ENCODE data around the gene COG6.

The COG6 gene

DNA sequence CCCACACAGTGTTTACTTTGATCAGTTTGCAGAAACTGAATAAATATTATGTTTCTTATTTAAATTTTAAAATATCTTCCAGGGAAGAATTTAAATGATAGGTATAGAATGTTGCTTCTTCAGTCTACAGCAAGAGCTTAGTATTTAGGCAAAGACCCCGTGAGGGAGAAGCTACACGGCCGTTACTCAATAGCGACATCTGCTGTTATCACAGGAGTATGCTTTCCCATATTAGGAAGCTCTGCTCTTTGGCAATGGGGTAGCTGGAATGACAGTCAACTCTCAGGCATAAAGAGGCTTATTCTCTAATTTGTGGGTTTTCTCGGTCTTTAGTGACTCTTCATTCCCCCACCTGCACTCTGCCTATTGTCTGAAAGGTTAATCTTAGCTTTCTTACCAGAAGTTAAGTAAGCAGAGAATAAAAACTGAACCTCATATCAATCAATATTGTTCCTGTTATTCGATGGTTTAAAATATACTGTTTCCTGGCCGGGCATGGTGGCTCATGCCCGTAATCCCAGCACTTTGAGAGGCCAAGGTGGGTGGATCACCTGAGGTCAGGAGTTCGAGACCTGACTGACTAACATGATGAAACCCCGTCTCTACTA is 39.3 kb upstream of the COG6 start:
- TF ChIP-seq, protein P1, sequence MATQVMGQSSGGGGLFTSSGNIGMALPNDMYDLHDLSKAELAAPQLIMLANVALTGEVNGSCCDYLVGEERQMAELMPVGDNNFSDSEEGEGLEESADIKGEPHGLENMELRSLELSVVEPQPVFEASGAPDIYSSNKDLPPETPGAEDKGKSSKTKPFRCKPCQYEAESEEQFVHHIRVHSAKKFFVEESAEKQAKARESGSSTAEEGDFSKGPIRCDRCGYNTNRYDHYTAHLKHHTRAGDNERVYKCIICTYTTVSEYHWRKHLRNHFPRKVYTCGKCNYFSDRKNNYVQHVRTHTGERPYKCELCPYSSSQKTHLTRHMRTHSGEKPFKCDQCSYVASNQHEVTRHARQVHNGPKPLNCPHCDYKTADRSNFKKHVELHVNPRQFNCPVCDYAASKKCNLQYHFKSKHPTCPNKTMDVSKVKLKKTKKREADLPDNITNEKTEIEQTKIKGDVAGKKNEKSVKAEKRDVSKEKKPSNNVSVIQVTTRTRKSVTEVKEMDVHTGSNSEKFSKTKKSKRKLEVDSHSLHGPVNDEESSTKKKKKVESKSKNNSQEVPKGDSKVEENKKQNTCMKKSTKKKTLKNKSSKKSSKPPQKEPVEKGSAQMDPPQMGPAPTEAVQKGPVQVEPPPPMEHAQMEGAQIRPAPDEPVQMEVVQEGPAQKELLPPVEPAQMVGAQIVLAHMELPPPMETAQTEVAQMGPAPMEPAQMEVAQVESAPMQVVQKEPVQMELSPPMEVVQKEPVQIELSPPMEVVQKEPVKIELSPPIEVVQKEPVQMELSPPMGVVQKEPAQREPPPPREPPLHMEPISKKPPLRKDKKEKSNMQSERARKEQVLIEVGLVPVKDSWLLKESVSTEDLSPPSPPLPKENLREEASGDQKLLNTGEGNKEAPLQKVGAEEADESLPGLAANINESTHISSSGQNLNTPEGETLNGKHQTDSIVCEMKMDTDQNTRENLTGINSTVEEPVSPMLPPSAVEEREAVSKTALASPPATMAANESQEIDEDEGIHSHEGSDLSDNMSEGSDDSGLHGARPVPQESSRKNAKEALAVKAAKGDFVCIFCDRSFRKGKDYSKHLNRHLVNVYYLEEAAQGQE (IDR thresholded peaks at IDR 0.05; ENCODE audit: insufficient read depth in 1 of 2, low read depth in 2 of 2, low read length in 2 of 2): no peak
- TF ChIP-seq SIN3A (IDR thresholded peaks at IDR 0.05; ENCODE audit: borderline replicate concordance, insufficient read depth, low read length): no peak

DNA sequence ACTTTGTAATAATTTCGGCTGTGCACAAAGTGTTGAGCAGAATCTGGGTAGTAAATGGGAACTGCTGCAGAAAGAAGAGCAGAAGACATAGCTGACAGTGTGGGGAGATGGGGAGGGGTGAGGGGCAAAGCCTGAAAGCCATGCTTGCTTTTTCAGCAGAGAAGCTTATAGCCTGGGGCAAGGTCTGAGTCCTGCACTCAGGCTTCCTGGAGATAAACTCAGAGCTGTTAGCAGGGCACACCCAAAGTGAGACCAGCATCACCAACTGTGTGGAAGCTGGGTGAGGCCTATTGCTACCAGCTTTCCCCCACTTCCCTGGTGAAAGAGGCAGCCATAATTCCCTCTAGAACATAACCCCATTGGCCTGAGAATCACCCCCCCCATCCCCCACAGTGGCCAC is 36.9 kb upstream of the COG6 start:
- no peak for TF ChIP-seq FOXP2 (optimal IDR thresholded peaks at IDR 0.05; ENCODE audit: borderline replicate concordance, extremely low read depth, extremely low read length, insufficient read depth)
- no peak for TF ChIP-seq POLR2AphosphoS5 (IDR thresholded peaks at IDR 0.05; ENCODE audit: low read depth, low read length)
- TF ChIP-seq, protein P1 (IDR thresholded peaks at IDR 0.05; ENCODE audit: insufficient read depth in 1 of 2, low read depth in 2 of 2, low read length in 2 of 2): no peak
- TF ChIP-seq SIN3A (IDR thresholded peaks at IDR 0.05; ENCODE audit: borderline replicate concordance, insufficient read depth, low read length): no peak

- TF ChIP-seq POLR2AphosphoS5 (IDR thresholded peaks at IDR 0.05; ENCODE audit: low read depth, low read length) (no peak), SIN3A (IDR thresholded peaks at IDR 0.05; ENCODE audit: borderline replicate concordance, insufficient read depth, low read length) (no peak), TAF1 (IDR thresholded peaks at IDR 0.05; ENCODE audit: borderline replicate concordance, insufficient read depth, low read length) (no peak), FOXP2 (optimal IDR thresholded peaks at IDR 0.05; ENCODE audit: borderline replicate concordance, extremely low read depth, extremely low read length, insufficient read depth) (no peak)
- TF ChIP-seq, protein P1 (IDR thresholded peaks at IDR 0.05; ENCODE audit: insufficient read depth in 1 of 2, low read depth in 2 of 2, low read length in 2 of 2): no peak
Observed at GRCh38 chr13:39623466-39623865, 32.0 kb upstream of the COG6 start.

DNA sequence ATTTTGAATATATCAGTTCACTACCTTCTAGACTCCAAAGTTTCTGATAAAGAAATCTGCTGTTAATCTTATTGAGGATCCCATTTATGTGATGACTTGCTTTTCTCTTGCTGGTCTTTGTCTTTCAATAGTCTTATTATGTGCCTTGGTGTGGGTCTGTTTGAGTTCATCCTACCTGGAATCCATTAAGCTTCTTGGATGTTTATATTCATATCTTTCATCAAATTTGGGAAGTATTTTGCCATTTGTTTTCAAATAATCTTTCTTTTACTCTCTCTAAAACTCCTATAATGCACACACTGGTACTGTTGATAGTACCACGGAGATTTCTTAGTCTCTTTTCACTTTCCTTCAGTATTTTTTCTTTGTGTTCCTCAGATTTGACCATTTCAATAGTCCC is 24.2 kb upstream of the COG6 start:
- TF ChIP-seq FOXP2 (optimal IDR thresholded peaks at IDR 0.05; ENCODE audit: borderline replicate concordance, extremely low read depth, extremely low read length, insufficient read depth) (no peak), TAF1 (IDR thresholded peaks at IDR 0.05; ENCODE audit: borderline replicate concordance, insufficient read depth, low read length) (no peak), SIN3A (IDR thresholded peaks at IDR 0.05; ENCODE audit: borderline replicate concordance, insufficient read depth, low read length) (no peak), POLR2AphosphoS5 (IDR thresholded peaks at IDR 0.05; ENCODE audit: low read depth, low read length) (no peak)
- TF ChIP-seq, protein P1 (IDR thresholded peaks at IDR 0.05; ENCODE audit: insufficient read depth in 1 of 2, low read depth in 2 of 2, low read length in 2 of 2): no peak

GRCh38 chr13:39632994-39633393 is 22.5 kb upstream of the COG6 start:
- TF ChIP-seq, protein P1 (IDR thresholded peaks at IDR 0.05; ENCODE audit: insufficient read depth in 1 of 2, low read depth in 2 of 2, low read length in 2 of 2): no peak
- no peak for TF ChIP-seq TAF1 (IDR thresholded peaks at IDR 0.05; ENCODE audit: borderline replicate concordance, insufficient read depth, low read length)
- TF ChIP-seq FOXP2 (optimal IDR thresholded peaks at IDR 0.05; ENCODE audit: borderline replicate concordance, extremely low read depth, extremely low read length, insufficient read depth): no peak
- no peak for TF ChIP-seq SIN3A (IDR thresholded peaks at IDR 0.05; ENCODE audit: borderline replicate concordance, insufficient read depth, low read length)
